GM12878 (cell line): Measurements from ENCODE around the gene EPHA8. TPM values are rescaled to one million over a fixed set of nuclear protein-coding genes. Genes with fewer than 3 reads are reported as not detected.

Experiments used
- ATAC-seq: fragments of 200-7000 bp; cut with Tn5 transposase; 3 replicates; pipeline ENCODE4 v1.9.1; 2020; ENCODE audit warnings: mild to moderate bottlenecking, moderate library complexity
- BruUV-seq: library from RNA; stranded (reverse); fragments of 400-500 nt; replicated peaks from 2 replicates; lab custom pipeline; 2021; lab: Mats Ljungman, UMichigan
- CTCF ChIA-PET: fragments of 300-600 bp; sonication (Branson Sonifier 250); formaldehyde crosslinking; extraction: SDS; loops from one replicate; lab custom pipeline; 2021; ENCODE audit warnings: inconsistent platforms; lab: Yijun Ruan, JAX
- POLR2A ChIA-PET: fragments of 350-600 bp; formaldehyde crosslinking; extraction: SDS; loops from one replicate; lab custom pipeline; 2021; ENCODE audit warnings: inconsistent platforms; lab: Charles Lee
- RAD21 ChIA-PET: fragments of 300-600 bp; sonication (Branson Sonifier 250); formaldehyde crosslinking; loops from one replicate; lab custom pipeline; 2023; ENCODE audit warnings: antibody characterized with exemption; ENCODE audit not compliant: unreplicated experiment; lab: Charles Lee
- SMC1A ChIA-PET: fragments of 300-600 bp; sonication (Branson Sonifier 250); formaldehyde crosslinking; loops from one replicate; lab custom pipeline; 2023; ENCODE audit not compliant: unreplicated experiment, uncharacterized antibody; lab: Charles Lee
- DNase-seq: peaks from one replicate; pipeline ENCODE4 v3.0.0-alpha.2; 2011; ENCODE audit warnings: low read depth, low spot score
- FAIRE-seq: peaks from 3 replicates; lab custom pipeline; 2011; peaks lifted over from hg19 to GRCh38; lab: Jason Lieb, UNC
- H2AFZ ChIP-seq: 2 replicates; pipeline ENCODE4 v1.6.0; 2011; ENCODE audit warnings: low read depth, low read length, control low read depth; ENCODE audit not compliant: control insufficient read depth
- H3K27ac ChIP-seq: 2 replicates; pipeline ENCODE4 v1.5.1; 2011; ENCODE audit warnings: control low read depth; ENCODE audit not compliant: control insufficient read depth, insufficient read depth
- H3K27me3 ChIP-seq, 2 experiments: replicated peaks in 1 of 2; 2 replicates each; pipeline versions ENCODE4 v1.6.0 to v1.6.1; 2011; ENCODE audit warnings: low read length in 1 of 2; ENCODE audit not compliant: control insufficient read depth in 2 of 2, insufficient read depth in 2 of 2
- H3K36me3 ChIP-seq, 2 experiments: 2 replicates each; pipeline ENCODE4 v1.5.1; 2011; ENCODE audit warnings: low read length in 1 of 2; ENCODE audit not compliant: control insufficient read depth in 2 of 2, insufficient read depth in 2 of 2
- H3K4me1 ChIP-seq: 2 replicates; pipeline ENCODE4 v1.6.1; 2011; ENCODE audit warnings: mild to moderate bottlenecking, low read length, moderate library complexity, mixed read lengths; ENCODE audit not compliant: control insufficient read depth, insufficient read depth
- H3K4me2 ChIP-seq: 2 replicates; pipeline ENCODE4 v1.6.0; 2011; ENCODE audit warnings: control low read depth; ENCODE audit not compliant: control insufficient read depth, insufficient read depth
- H3K4me3 ChIP-seq: fragments of 200-600 bp; sonication (generic); 2 replicates; pipeline ENCODE4 v1.5.1; 2016
- H3K79me2 ChIP-seq: 2 replicates; pipeline ENCODE4 v1.6.0; 2011; ENCODE audit warnings: low read length; ENCODE audit not compliant: control insufficient read depth, insufficient read depth
- H3K9ac ChIP-seq: 2 replicates; pipeline ENCODE4 v1.8.0; 2011; ENCODE audit warnings: low read length, control low read depth, mixed read lengths; ENCODE audit not compliant: control insufficient read depth, insufficient read depth
- H3K9me3 ChIP-seq: replicated peaks from 3 replicates; pipeline ENCODE4 v1.5.1; 2011; ENCODE audit warnings: mild to moderate bottlenecking, low read length; ENCODE audit not compliant: control insufficient read depth, insufficient read depth
- H4K20me1 ChIP-seq: 2 replicates; pipeline ENCODE4 v1.6.0; 2011; ENCODE audit not compliant: control insufficient read depth, insufficient read depth
- ATF7 ChIP-seq: fragments of 450-650 bp; IDR thresholded peaks from 2 replicates; pipeline ENCODE4 v1.6.1; 2016; ENCODE audit warnings: low read depth, mild to moderate bottlenecking
- HDAC2 ChIP-seq: fragments of 200-600 bp; sonication (generic); IDR thresholded peaks from 2 replicates; pipeline ENCODE4 v1.6.1; 2017
- IKZF1 ChIP-seq: fragments of 450-650 bp; conservative IDR thresholded peaks from 2 replicates; pipeline ENCODE4 v1.6.1; 2017; ENCODE audit warnings: antibody characterized with exemption, mild to moderate bottlenecking
- KDM1A ChIP-seq: fragments of 200-600 bp; sonication (generic); IDR thresholded peaks from 2 replicates; pipeline ENCODE4 v1.6.1; 2016; ENCODE audit warnings: borderline replicate concordance
- KLF5 ChIP-seq: fragments of 450-650 bp; IDR thresholded peaks from 2 replicates; pipeline ENCODE4 v1.6.1; 2014; ENCODE audit warnings: mild to moderate bottlenecking; ENCODE audit not compliant: partially characterized antibody
- NFYA ChIP-seq: IDR thresholded peaks from 2 replicates; pipeline ENCODE4 v1.6.1; 2011; ENCODE audit warnings: low read depth, mild to moderate bottlenecking, low read length, improper control_type of control experiment, borderline replicate concordance
- NR2C2 ChIP-seq: IDR thresholded peaks from 2 replicates; pipeline ENCODE4 v1.6.1; 2011; ENCODE audit warnings: borderline replicate concordance, low read depth; ENCODE audit not compliant: control insufficient read depth, insufficient read length
- RUNX3 ChIP-seq: IDR thresholded peaks from 2 replicates; pipeline ENCODE4 v1.6.1; 2012; ENCODE audit warnings: low read length, inconsistent platforms
- TCF3 ChIP-seq: IDR thresholded peaks from 2 replicates; pipeline ENCODE4 v1.6.1; 2012; ENCODE audit warnings: low read depth, mild to moderate bottlenecking, low read length, borderline replicate concordance; ENCODE audit not compliant: insufficient read depth
- TCF7 ChIP-seq: IDR thresholded peaks from 2 replicates; pipeline ENCODE4 v1.6.1; 2014; ENCODE audit warnings: antibody characterized with exemption, borderline replicate concordance
- ZBTB4 ChIP-seq: fragments of 450-650 bp; formaldehyde crosslinking; IDR thresholded peaks from 2 replicates; pipeline ENCODE4 v1.4.0; 2022; ENCODE audit warnings: mild to moderate bottlenecking, moderate library complexity
- WGBS: methylation state at CpG from one replicate; pipeline ENCODE4 v1.1.6; 2016; ENCODE audit warnings: low lambda C conversion rate; ENCODE audit not compliant: insufficient replicate concordance, insufficient coverage; ENCODE audit errors: missing lambda C conversion rate; 5-methylcytosine and 5-hydroxymethylcytosine counted together
- in situ Hi-C: fragments of 300-500 bp; cut with MboI; formaldehyde crosslinking; loops from 9 replicates; pipeline ENCODE4 v1.14.3; 2018; ENCODE audit warnings: mixed read lengths
- intact Hi-C: fragments of 100-400 bp; cut with micrococcal nuclease; formaldehyde crosslinking; loops from one replicate; pipeline ENCODE4 v1.14.2; 2022; ENCODE audit not compliant: unreplicated experiment
- polyA plus RNA-seq, 11 experiments: library from polyadenylated mRNA; depleted of rRNA in 4 of 11; unstranded in 6 of 11; stranded (reverse) in 5 of 11; fragments of >200 nt; fragmentation: Nextera tagmentation in 4 of 11; fragmentation: Illumina TruSeq in 1 of 11; extraction: Ambion mirVana in 4 of 11; extraction: Trizol in 1 of 11; gene quantifications; 1 replicate in 1 of 11; 2 replicates in 10 of 11; pipeline versions ENCODE4 v1.2.1 to v1.2.3, GENCODE V29; 2011 to 2016; ENCODE audit warnings: inconsistent platforms in 2 of 11, missing spikeins in 2 of 11, low read depth in 1 of 11
- total RNA-seq, 4 experiments: library from RNA; depleted of rRNA in 3 of 4; stranded (reverse); fragments of >200 nt in 3 of 4; fragmentation: Illumina TruSeq in 1 of 4; extraction: Trizol in 1 of 4; gene quantifications; 2 replicates each; pipeline versions ENCODE4 v1.2.1 to v1.2.3, GENCODE V29; 2013 to 2021
- TF ChIP-seq, protein P1 (sequence below): fragments of 450-650 bp; IDR thresholded peaks from 2 replicates; pipeline ENCODE4 v1.6.1; 2017; ENCODE audit warnings: antibody characterized with exemption, mild to moderate bottlenecking, moderate library complexity
- TF ChIP-seq, protein P2 (sequence below): fragments of 150-350 bp; IDR thresholded peaks from 2 replicates; pipeline ENCODE4 v1.6.1; 2014; ENCODE audit warnings: mild to moderate bottlenecking, low read depth, low read length

Gene EPHA8
- total and polyA plus RNA-seq, 10 of the 15 experiments (the other 5 are each of a cell fraction or from before 2014, with no cell fraction given) = not detected

DNA sequence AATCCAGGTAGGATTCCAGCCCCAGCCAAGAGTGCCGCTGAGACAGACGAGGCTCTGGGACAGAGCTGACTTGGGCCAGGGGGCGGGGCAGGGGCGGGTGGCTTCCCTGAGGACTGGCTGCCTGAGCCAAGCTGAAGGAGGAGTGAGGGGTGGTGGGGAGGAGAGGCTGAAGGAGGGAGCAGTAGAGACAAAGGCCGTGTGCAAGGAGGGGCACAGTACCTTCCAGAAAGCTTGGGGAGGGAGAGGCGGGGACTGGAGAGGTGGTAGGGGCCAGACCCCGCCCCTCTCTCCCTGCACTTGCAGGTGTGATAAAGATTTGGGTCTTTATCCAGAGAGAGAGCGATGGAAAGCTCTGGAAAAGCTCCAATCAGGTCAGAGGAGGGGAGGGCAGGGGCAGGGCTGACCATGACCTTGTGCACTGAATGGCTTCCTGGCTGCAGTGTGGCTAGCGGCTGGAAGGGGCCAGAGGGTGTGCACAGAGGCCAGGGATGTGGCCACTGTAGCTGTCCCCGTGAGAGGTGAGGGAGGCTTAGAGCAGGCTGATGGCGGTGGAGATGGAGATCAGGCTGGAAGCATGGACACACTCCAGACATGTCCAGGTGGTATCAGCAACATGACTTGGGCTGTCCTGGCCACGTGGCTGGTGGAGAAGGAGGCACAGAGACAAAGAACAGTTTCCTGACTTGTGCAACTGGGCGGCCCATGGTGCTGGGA, 6.7 kb upstream of the EPHA8 start:
- no peaks in the 10 kb centered on the region for H3K4me1 ChIP-seq
- SMC1A ChIA-PET = no interaction called here
- RAD21 ChIA-PET = no interaction called here
- no peak for DNase-seq
- H3K4me2 ChIP-seq = no peak overlapping the region
- CTCF ChIA-PET = no interaction called here
- H3K36me3 ChIP-seq = no peaks in the 10 kb centered on the region
- no TSS peak for BruUV-seq
- H4K20me1 ChIP-seq = no peaks in the 10 kb centered on the region
- no peak overlapping the region for H3K27ac ChIP-seq
- no peaks in the 10 kb centered on the region for H3K79me2 ChIP-seq
- H3K27me3 ChIP-seq = peaks cover 5 to 14% of the 10 kb centered on the region in 2 experiments
- H3K9ac ChIP-seq = no peak overlapping the region
- ATAC-seq = no peak
- H3K4me3 ChIP-seq = no peak overlapping the region
- FAIRE-seq = no peak
- POLR2A ChIA-PET = no interaction called here
- TF ChIP-seq RUNX3 = no peak
- no peak for TF ChIP-seq KDM1A
- no peak for TF ChIP-seq HDAC2
- TF ChIP-seq TCF7 = no peak
- no peak for TF ChIP-seq NFYA
- TF ChIP-seq IKZF1 = no peak
- no peak for TF ChIP-seq KLF5
- no peak for TF ChIP-seq TCF3
- TF ChIP-seq, protein P1, sequence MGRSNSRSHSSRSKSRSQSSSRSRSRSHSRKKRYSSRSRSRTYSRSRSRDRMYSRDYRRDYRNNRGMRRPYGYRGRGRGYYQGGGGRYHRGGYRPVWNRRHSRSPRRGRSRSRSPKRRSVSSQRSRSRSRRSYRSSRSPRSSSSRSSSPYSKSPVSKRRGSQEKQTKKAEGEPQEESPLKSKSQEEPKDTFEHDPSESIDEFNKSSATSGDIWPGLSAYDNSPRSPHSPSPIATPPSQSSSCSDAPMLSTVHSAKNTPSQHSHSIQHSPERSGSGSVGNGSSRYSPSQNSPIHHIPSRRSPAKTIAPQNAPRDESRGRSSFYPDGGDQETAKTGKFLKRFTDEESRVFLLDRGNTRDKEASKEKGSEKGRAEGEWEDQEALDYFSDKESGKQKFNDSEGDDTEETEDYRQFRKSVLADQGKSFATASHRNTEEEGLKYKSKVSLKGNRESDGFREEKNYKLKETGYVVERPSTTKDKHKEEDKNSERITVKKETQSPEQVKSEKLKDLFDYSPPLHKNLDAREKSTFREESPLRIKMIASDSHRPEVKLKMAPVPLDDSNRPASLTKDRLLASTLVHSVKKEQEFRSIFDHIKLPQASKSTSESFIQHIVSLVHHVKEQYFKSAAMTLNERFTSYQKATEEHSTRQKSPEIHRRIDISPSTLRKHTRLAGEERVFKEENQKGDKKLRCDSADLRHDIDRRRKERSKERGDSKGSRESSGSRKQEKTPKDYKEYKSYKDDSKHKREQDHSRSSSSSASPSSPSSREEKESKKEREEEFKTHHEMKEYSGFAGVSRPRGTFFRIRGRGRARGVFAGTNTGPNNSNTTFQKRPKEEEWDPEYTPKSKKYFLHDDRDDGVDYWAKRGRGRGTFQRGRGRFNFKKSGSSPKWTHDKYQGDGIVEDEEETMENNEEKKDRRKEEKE = no peak
- no peak for TF ChIP-seq ZBTB4 (CRISPR knock-in tag)
- TF ChIP-seq NR2C2 = no peak
- TF ChIP-seq, protein P2, sequence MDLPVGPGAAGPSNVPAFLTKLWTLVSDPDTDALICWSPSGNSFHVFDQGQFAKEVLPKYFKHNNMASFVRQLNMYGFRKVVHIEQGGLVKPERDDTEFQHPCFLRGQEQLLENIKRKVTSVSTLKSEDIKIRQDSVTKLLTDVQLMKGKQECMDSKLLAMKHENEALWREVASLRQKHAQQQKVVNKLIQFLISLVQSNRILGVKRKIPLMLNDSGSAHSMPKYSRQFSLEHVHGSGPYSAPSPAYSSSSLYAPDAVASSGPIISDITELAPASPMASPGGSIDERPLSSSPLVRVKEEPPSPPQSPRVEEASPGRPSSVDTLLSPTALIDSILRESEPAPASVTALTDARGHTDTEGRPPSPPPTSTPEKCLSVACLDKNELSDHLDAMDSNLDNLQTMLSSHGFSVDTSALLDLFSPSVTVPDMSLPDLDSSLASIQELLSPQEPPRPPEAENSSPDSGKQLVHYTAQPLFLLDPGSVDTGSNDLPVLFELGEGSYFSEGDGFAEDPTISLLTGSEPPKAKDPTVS = no peak
- TF ChIP-seq ATF7 = no peak
- TF ChIP-seq, all 136 proteins: peak for 0
- Histone ChIP-seq H2AFZ (no peak overlapping the region), H3K9me3 (no peaks in the 10 kb centered on the region)
- 4% methylated on average over 12 of the region's 13 CpGs for WGBS
- in situ Hi-C loops = no loop called here
- intact Hi-C loops = no loop called here
